ENCODE measurements around the gene PHTF2.

- TF ChIP-seq CTCF (IDR thresholded peaks at IDR 0.05) (no peak), POLR2A (IDR thresholded peaks at IDR 0.05) (no peak), EP300 (IDR thresholded peaks at IDR 0.05) (no peak)
These were observed 131.9 kb downstream of the PHTF2 start for GRCh38 chr7:77930496-77930895.

Data from ovary (tissue), 3 donors.